Fibroblast of mammary gland (primary cell): ENCODE measurements around the gene IGF2BP1.
"Not testable (repeated sequence)": the region's sequence is repeated elsewhere in the genome, so short reads cannot be mapped to it uniquely, and the experiment has no call there.

Experiments used
- DNase-seq: peaks from one replicate; pipeline ENCODE4 v3.0.0-alpha.2; 2010; ENCODE audit warnings: low read depth
- H3K4me3 ChIP-seq: 2 replicates; pipeline ENCODE4 v1.5.1; 2011; ENCODE audit warnings: low read depth, mild to moderate bottlenecking, low read length, moderate library complexity; ENCODE audit not compliant: control insufficient read depth
- TF ChIP-seq, protein P1 (sequence below): conservative IDR thresholded peaks from 2 replicates; pipeline ENCODE4 v1.5.1; 2011; ENCODE audit warnings: low read depth, low read length, inconsistent platforms; ENCODE audit not compliant: control insufficient read depth, insufficient read depth

Gene IGF2BP1

GRCh38 chr17:49082231-49082630, 85.0 kb downstream of the IGF2BP1 start:
- TF ChIP-seq, protein P1, sequence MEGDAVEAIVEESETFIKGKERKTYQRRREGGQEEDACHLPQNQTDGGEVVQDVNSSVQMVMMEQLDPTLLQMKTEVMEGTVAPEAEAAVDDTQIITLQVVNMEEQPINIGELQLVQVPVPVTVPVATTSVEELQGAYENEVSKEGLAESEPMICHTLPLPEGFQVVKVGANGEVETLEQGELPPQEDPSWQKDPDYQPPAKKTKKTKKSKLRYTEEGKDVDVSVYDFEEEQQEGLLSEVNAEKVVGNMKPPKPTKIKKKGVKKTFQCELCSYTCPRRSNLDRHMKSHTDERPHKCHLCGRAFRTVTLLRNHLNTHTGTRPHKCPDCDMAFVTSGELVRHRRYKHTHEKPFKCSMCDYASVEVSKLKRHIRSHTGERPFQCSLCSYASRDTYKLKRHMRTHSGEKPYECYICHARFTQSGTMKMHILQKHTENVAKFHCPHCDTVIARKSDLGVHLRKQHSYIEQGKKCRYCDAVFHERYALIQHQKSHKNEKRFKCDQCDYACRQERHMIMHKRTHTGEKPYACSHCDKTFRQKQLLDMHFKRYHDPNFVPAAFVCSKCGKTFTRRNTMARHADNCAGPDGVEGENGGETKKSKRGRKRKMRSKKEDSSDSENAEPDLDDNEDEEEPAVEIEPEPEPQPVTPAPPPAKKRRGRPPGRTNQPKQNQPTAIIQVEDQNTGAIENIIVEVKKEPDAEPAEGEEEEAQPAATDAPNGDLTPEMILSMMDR = no peak
- no peak for DNase-seq
- no peak overlapping the region for H3K4me3 ChIP-seq

DNA sequence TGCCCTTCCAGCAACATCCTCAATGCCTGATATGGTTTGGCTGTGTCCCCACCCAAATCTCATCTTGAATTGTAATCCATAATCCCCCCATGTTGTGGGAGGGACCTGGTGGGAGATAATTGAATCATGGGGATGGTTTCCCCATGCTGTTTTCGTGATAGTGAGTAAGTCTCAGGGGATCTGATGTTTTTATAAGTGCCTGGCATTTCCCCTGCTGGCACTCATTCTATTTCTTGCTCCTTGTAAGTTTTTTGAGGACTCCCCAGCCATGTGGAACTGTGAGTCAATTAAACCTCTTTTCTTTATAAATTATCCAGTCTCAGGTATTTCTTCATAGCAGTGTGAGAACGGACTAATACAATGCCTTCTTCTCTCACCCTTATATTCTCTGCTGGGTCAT, 87.9 kb downstream of the IGF2BP1 start:
- peak; percentile 29 for DNase-seq
- not testable (repeated sequence) for H3K4me3 ChIP-seq

DNA sequence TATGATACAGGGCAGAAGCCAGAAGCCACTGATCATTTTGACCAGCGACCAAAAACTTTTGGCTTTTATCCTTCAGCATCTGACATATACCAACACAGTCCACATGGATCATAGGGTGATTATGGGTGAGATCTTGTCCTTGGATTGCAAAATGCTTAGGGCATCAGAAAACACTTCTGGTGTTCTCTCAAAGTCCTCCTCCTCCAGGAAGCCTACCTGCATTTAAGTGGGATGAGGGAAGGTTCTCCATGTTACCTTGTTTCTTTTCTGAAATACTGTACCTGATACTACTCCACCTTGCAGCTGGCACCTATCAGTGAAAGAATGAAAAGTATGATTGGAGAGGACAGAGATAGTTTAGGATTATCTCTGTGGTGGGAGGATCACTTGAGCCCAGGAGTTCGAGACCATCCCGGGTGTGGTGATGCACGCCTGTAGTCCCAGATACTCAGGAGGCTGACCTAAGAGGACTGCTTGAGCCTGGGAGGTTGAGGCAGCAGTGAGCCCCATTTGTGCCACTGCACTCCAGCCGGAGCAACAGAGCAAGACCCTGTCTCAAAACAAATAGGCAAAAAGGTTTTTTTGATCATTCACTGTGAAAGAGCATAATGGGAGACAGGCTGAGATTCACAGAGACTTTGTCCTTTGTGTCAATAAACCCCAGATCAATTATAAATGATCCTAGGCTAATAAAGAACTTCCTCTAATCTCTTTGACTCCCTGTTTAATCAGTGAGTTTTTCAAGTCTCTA, 88.6 kb downstream of the IGF2BP1 start:
- DNase-seq = no peak
- TF ChIP-seq, protein P1 = no peak
- no peak overlapping the region for H3K4me3 ChIP-seq

DNA sequence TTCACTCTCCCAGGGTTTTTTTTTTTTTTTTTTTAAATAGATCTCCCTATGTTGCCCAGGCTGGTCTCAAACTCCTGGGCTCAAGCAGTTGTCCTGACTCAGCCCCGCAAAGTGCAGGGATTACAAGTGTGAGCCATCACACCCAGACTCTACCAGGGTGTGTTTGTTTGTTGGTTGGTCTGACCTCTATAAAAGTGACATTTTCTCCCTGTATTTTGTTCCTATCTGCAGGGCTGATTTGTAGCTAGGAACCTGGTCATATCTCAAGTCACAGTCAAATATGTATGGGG, 89.1 kb downstream of the IGF2BP1 start:
- TF ChIP-seq, protein P1 = no peak
- DNase-seq = no peak
- no peak overlapping the region for H3K4me3 ChIP-seq

GRCh38 chr17:49086649-49087048, 89.5 kb downstream of the IGF2BP1 start:
- TF ChIP-seq, protein P1 = no peak
- no peak for DNase-seq
- H3K4me3 ChIP-seq = no peak overlapping the region

- DNase-seq = no peak
- TF ChIP-seq, protein P1 = no peak
- H3K4me3 ChIP-seq = no peak overlapping the region
Observed at GRCh38 chr17:49089094-49089493, 91.9 kb downstream of the IGF2BP1 start.

GRCh38 chr17:49090878-49091594, 93.9 kb downstream of the IGF2BP1 start:
- TF ChIP-seq, protein P1 = no peak
- DNase-seq = no peak
- no peak overlapping the region for H3K4me3 ChIP-seq
